ENCODE data around the gene MGAT3. TPM values are rescaled to one million over a fixed set of nuclear protein-coding genes. Genes with fewer than 3 reads are reported as not detected.
A peak's percentile ranks its signal among the peaks of the same experiment; 100 is the strongest.

Gene MGAT3
- total and polyA plus RNA-seq, 9 of the 15 experiments (the other 6 are each of a cell fraction or from before 2014, with no cell fraction given) = 0.10 to 11.5 (median 4.6) TPM

- in situ Hi-C loops (cut with MboI) = loop anchor here (10.0 kb wide), 1 partner anchor 648 kb away; no protein-coding TSS in a partner anchor
- intact Hi-C loops (cut with micrococcal nuclease) = no loop called here
- WGBS (ENCODE audit: insufficient coverage, low coverage, missing lambda C conversion rate) = 14% methylated on average over 7 of the region's 8 CpGs
Observed at GRCh38 chr22:39536711-39537110, 79.9 kb downstream of the MGAT3 start.

More at GRCh38 chr22:39536711-39537110, 79.9 kb downstream of the MGAT3 start:
- H3K4me1 ChIP-seq (replicated peaks in 1 of 2; ENCODE audit: control insufficient read depth in 2 of 2, insufficient read depth in 2 of 2, low read length in 2 of 2) = peaks cover 5 to 27% of the 10 kb centered on the region in 2 experiments; a peak in 3 of 5 replicates
- ChIA-PET POLR2A (interaction anchor here (0.7 to 1.0 kb wide), 3 partner anchors 219 to 488 kb away, joined by 3 to 4 read pairs (median 3); no protein-coding TSS in a partner anchor), CTCF (ENCODE audit: low intra/inter-chr PET ratio) (interaction anchor here (1.3 kb wide), 1 partner anchor 500 kb away, joined by 8 read pairs; no protein-coding TSS in a partner anchor)
- no peaks in the 10 kb centered on the region for H3K9me1 ChIP-seq (ENCODE audit: control insufficient read depth, insufficient read depth, low read length)
- H3K4me3 ChIP-seq = no peak overlapping the region
- no peak for DNase-seq (ENCODE audit: extremely low read depth in 1 of 4, low spot score in 3 of 4)
- no peak overlapping the region for H3K4me2 ChIP-seq (ENCODE audit: insufficient read depth, low read length)
- no peaks in the 10 kb centered on the region for H3K27me3 ChIP-seq (ENCODE audit: control insufficient read depth in 2 of 2, insufficient read depth in 2 of 2, low read length in 2 of 2)
- peak overlapping the region in 1 of 2 experiments; percentile 58; a peak in 1 of 4 replicates for H3K9ac ChIP-seq (ENCODE audit: insufficient read depth in 1 of 2, low read depth in 2 of 2, low read length in 2 of 2)
- BruUV-seq (replicated peaks) = no TSS peak
- H3K79me2 ChIP-seq (ENCODE audit: control insufficient read depth, insufficient read depth, low read length) = peaks cover 9% of the 10 kb centered on the region
- no peak for FAIRE-seq
- H3K9me3 ChIP-seq (replicated peaks; ENCODE audit: control insufficient read depth, insufficient read depth, low read depth, low read length) = no peaks in the 10 kb centered on the region
- no peaks in the 10 kb centered on the region for H4K20me1 ChIP-seq (replicated peaks; ENCODE audit: control insufficient read depth, insufficient read depth, low read length)
- ATAC-seq = no peak
- H3K36me3 ChIP-seq (ENCODE audit: control insufficient read depth, insufficient read depth, low read length) = peaks cover 2% of the 10 kb centered on the region; the same call in 1 of the 3 replicates
- no peak overlapping the region for H3K27ac ChIP-seq (ENCODE audit: extremely low read depth, low read depth, low read length)
- H2AFZ ChIP-seq (ENCODE audit: low read depth, low read length) = no peak overlapping the region
- TF ChIP-seq ARID3B (CRISPR knock-in tag; IDR thresholded peaks at IDR 0.05; ENCODE audit: borderline replicate concordance) (no peak), SIRT6 (IDR thresholded peaks at IDR 0.05; ENCODE audit: low read depth, low read length) (no peak), ZNF407 (IDR thresholded peaks at IDR 0.05; ENCODE audit: low read depth) (no peak), CREB5 (CRISPR knock-in tag; IDR thresholded peaks at IDR 0.05) (no peak), TGIF2 (CRISPR knock-in tag; IDR thresholded peaks at IDR 0.05) (no peak)
